H9 (cell line): ENCODE results near the gene SCYGR1. TPM values are rescaled to one million over a fixed set of nuclear protein-coding genes. Genes with fewer than 3 reads are reported as not detected.

Experiments
- DNase-seq: peaks from one replicate; pipeline ENCODE4 v3.0.0-alpha.2; 2017
- H2AFZ ChIP-seq: one replicate; pipeline ENCODE4 v1.6.1; 2013; ENCODE audit warnings: mild to moderate bottlenecking, low read length, control low read depth, moderate library complexity
- H2AK5ac ChIP-seq: 2 replicates; pipeline ENCODE4 v1.6.1; 2013; ENCODE audit warnings: low read length, control low read depth, mixed read lengths; ENCODE audit not compliant: insufficient read length
- H2BK120ac ChIP-seq: one replicate; pipeline ENCODE4 v1.6.1; 2013; ENCODE audit warnings: low read depth, mild to moderate bottlenecking, low read length, control low read depth, inconsistent platforms; ENCODE audit not compliant: poor library complexity, severe bottlenecking
- H2BK12ac ChIP-seq: 2 replicates; pipeline ENCODE4 v1.6.1; 2013; ENCODE audit warnings: low read length, control low read depth, mixed read lengths, low read depth; ENCODE audit not compliant: insufficient read length
- H2BK15ac ChIP-seq: 2 replicates; pipeline ENCODE4 v1.6.1; 2013; ENCODE audit warnings: low read depth, low read length, control low read depth
- H2BK20ac ChIP-seq: one replicate; pipeline ENCODE4 v1.6.1; 2013; ENCODE audit warnings: low read depth, mild to moderate bottlenecking, low read length, control low read depth, inconsistent platforms; ENCODE audit not compliant: poor library complexity, severe bottlenecking
- H2BK5ac ChIP-seq: 2 replicates; pipeline ENCODE4 v1.6.1; 2013; ENCODE audit warnings: low read length, control low read depth, mixed read lengths; ENCODE audit not compliant: insufficient read length
- H3K14ac ChIP-seq: 2 replicates; pipeline ENCODE4 v1.6.1; 2013; ENCODE audit warnings: low read length, control low read depth; ENCODE audit not compliant: insufficient read depth
- H3K18ac ChIP-seq: 2 replicates; pipeline ENCODE4 v1.6.1; 2013; ENCODE audit warnings: low read depth, mild to moderate bottlenecking, mixed read lengths, low read length, control low read depth; ENCODE audit not compliant: insufficient read length
- H3K23ac ChIP-seq: 2 replicates; pipeline ENCODE4 v1.6.1; 2013; ENCODE audit warnings: low read length, control low read depth, mixed read lengths, low read depth; ENCODE audit not compliant: insufficient read length
- H3K23me2 ChIP-seq: 2 replicates; pipeline ENCODE4 v1.6.1; 2013; ENCODE audit warnings: low read depth, mild to moderate bottlenecking, mixed read lengths, low read length, control low read depth; ENCODE audit not compliant: insufficient read length, poor library complexity, severe bottlenecking
- H3K27ac ChIP-seq: 2 replicates; pipeline ENCODE4 v1.5.1; 2013; ENCODE audit warnings: low read length, control low read depth, mixed read lengths, low read depth; ENCODE audit not compliant: insufficient read length
- H3K27me3 ChIP-seq: 2 replicates; pipeline ENCODE4 v1.6.1; 2013; ENCODE audit warnings: low read length, control low read depth, inconsistent platforms; ENCODE audit not compliant: insufficient read depth
- H3K4ac ChIP-seq: 2 replicates; pipeline ENCODE4 v1.6.1; 2013; ENCODE audit warnings: low read depth, mild to moderate bottlenecking, control low read depth, inconsistent platforms, low read length, moderate library complexity
- H3K4me1 ChIP-seq: 2 replicates; pipeline ENCODE4 v1.6.1; 2013; ENCODE audit warnings: low read length, control low read depth, inconsistent platforms; ENCODE audit not compliant: insufficient read depth
- H3K4me2 ChIP-seq: 2 replicates; pipeline ENCODE4 v1.6.1; 2013; ENCODE audit warnings: low read length, control low read depth, mixed read lengths; ENCODE audit not compliant: insufficient read length, insufficient read depth
- H3K56ac ChIP-seq: 2 replicates; pipeline ENCODE4 v1.6.1; 2013; ENCODE audit warnings: low read depth, mild to moderate bottlenecking, mixed read lengths, low read length, control low read depth; ENCODE audit not compliant: insufficient read length
- H3K79me1 ChIP-seq: 2 replicates; pipeline ENCODE4 v1.6.1; 2013; ENCODE audit warnings: low read depth, mild to moderate bottlenecking, moderate library complexity, low read length, control low read depth, inconsistent platforms; ENCODE audit not compliant: insufficient read depth, poor library complexity, severe bottlenecking
- H3K79me2 ChIP-seq: 2 replicates; pipeline ENCODE4 v1.6.1; 2013; ENCODE audit warnings: low read length, control low read depth, inconsistent platforms; ENCODE audit not compliant: insufficient read depth
- H3K9ac ChIP-seq: 2 replicates; pipeline ENCODE4 v1.6.1; 2013; ENCODE audit warnings: low read length, control low read depth, mixed read lengths; ENCODE audit not compliant: insufficient read length; ENCODE audit errors: extremely low read depth
- H3K9me3 ChIP-seq: one replicate; pipeline ENCODE4 v1.6.1; 2013; ENCODE audit warnings: low read depth, low read length, inconsistent platforms; ENCODE audit not compliant: control insufficient read depth
- H3T11ph ChIP-seq: one replicate; pipeline ENCODE4 v1.6.1; 2013; ENCODE audit warnings: mild to moderate bottlenecking, low read length, control low read depth, inconsistent platforms
- H4K20me1 ChIP-seq: one replicate; pipeline ENCODE4 v1.6.1; 2013; ENCODE audit not compliant: control insufficient read depth, insufficient read length, insufficient read depth
- H4K5ac ChIP-seq: 2 replicates; pipeline ENCODE4 v1.6.1; 2013; ENCODE audit warnings: low read depth, mild to moderate bottlenecking, mixed read lengths, low read length, control low read depth; ENCODE audit not compliant: insufficient read length
- H4K8ac ChIP-seq: replicated peaks from 2 replicates; pipeline ENCODE4 v1.6.1; 2013; ENCODE audit warnings: low read length, control low read depth, mixed read lengths, low read depth; ENCODE audit not compliant: insufficient read length
- H4K91ac ChIP-seq: 2 replicates; pipeline ENCODE4 v1.6.1; 2013; ENCODE audit warnings: low read depth, mild to moderate bottlenecking, moderate library complexity, mixed read lengths, low read length, control low read depth; ENCODE audit not compliant: insufficient read length
- H3K27ac Mint-ChIP-seq, 3 experiments: 2 replicates in 2 of 3; 3 replicates in 1 of 3; pipeline ENCODE4 v1.8.0; 2020 to 2021; ENCODE audit warnings: mixed read lengths in 3 of 3, mild to moderate bottlenecking in 1 of 3, moderate library complexity in 1 of 3
- H3K27me3 Mint-ChIP-seq: 2 replicates; pipeline ENCODE4 v1.8.0; 2021; ENCODE audit warnings: low read depth, mild to moderate bottlenecking, moderate library complexity, mixed read lengths
- H3K36me3 Mint-ChIP-seq, 3 experiments: 2 replicates in 2 of 3; 3 replicates in 1 of 3; pipeline ENCODE4 v1.8.0; 2020 to 2021; ENCODE audit warnings: low read depth in 3 of 3, mixed read lengths in 3 of 3; ENCODE audit not compliant: insufficient read depth in 1 of 3
- H3K4me1 Mint-ChIP-seq, 2 experiments: 2 replicates each; pipeline ENCODE4 v1.8.0; 2020; ENCODE audit warnings: mixed read lengths in 2 of 2
- H3K4me3 Mint-ChIP-seq, 2 experiments: 2 replicates in 1 of 2; 3 replicates in 1 of 2; pipeline ENCODE4 v1.8.0; 2020 to 2021; ENCODE audit warnings: mild to moderate bottlenecking in 2 of 2, mixed read lengths in 2 of 2, moderate library complexity in 1 of 2
- H3K9me3 Mint-ChIP-seq, 2 experiments: 2 replicates in 1 of 2; 3 replicates in 1 of 2; pipeline ENCODE4 v1.8.0; 2020; ENCODE audit warnings: mild to moderate bottlenecking in 2 of 2, mixed read lengths in 2 of 2, moderate library complexity in 1 of 2
- CTCF ChIP-seq: fragments of 200-600 bp; sonication (generic); conservative IDR thresholded peaks from 3 replicates; pipeline ENCODE4 v1.8.0; 2021; ENCODE audit warnings: antibody characterized with exemption, mild to moderate bottlenecking
- WGBS: extraction: QIAGEN DNeasy Blood & Tissue Kit; methylation state at CpG from one replicate; pipeline ENCODE4 v1.1.7; 2013; ENCODE audit warnings: missing lambda C conversion rate, low lambda C conversion rate, mixed read lengths; ENCODE audit not compliant: insufficient read length; ENCODE audit errors: extremely low coverage; 5-methylcytosine and 5-hydroxymethylcytosine counted together
- total RNA-seq: library from RNA; stranded (reverse); gene quantifications from 2 replicates; pipeline ENCODE4 v1.2.1, GENCODE V29; 2021

SCYGR1 gene
- total RNA-seq, 1 experiment from 2014 or later, result not detected

- no peak overlapping the region for H3K56ac ChIP-seq
- no peak overlapping the region for H4K5ac ChIP-seq
- H3K79me1 ChIP-seq, result no peaks in the 10 kb centered on the region
- no peak overlapping the region for H2BK12ac ChIP-seq
- no peak for TF ChIP-seq CTCF
- H3T11ph ChIP-seq, result no peak overlapping the region
- H3K9me3 ChIP-seq, result no peaks in the 10 kb centered on the region
- DNase-seq, result no peak
- H2AFZ ChIP-seq, result no peak overlapping the region
- H2BK5ac ChIP-seq, result no peak overlapping the region
- H3K4me2 ChIP-seq, result no peak overlapping the region
- WGBS, result no CpG with 5 or more reads among the region's 7 CpGs
- no peak overlapping the region for H3K18ac ChIP-seq
- H3K4me1 ChIP-seq, result no peaks in the 10 kb centered on the region; the same call in 1 of the 2 replicates
- no peak overlapping the region for H3K23ac ChIP-seq
- H3K23me2 ChIP-seq, result no peaks in the 10 kb centered on the region
- no peaks in the 10 kb centered on the region for H4K20me1 ChIP-seq
- H3K14ac ChIP-seq, result no peak overlapping the region
- H3K4ac ChIP-seq, result no peak overlapping the region
- Mint-ChIP-seq H3K36me3 (no peaks in the 10 kb centered on the region), H3K4me3 (no peak overlapping the region), H3K4me1 (peaks cover 4 to 11% of the 10 kb centered on the region in 2 experiments), H3K27me3 (no peaks in the 10 kb centered on the region; the same call in none of the 2 replicates), H3K27ac (no peak overlapping the region), H3K9me3 (no peaks in the 10 kb centered on the region)
- H4K91ac ChIP-seq, result no peak overlapping the region
- no peak overlapping the region for H3K9ac ChIP-seq
- no peaks in the 10 kb centered on the region for H3K79me2 ChIP-seq
- H3K27me3 ChIP-seq, result no peaks in the 10 kb centered on the region
- H4K8ac ChIP-seq, result no peak overlapping the region
- H3K27ac ChIP-seq, result no peak overlapping the region
- no peak overlapping the region for H2AK5ac ChIP-seq
- H2BK20ac ChIP-seq, result no peak overlapping the region
- no peak overlapping the region for H2BK15ac ChIP-seq
- H2BK120ac ChIP-seq, result no peak overlapping the region
Measured at GRCh38 chr2:227388537-227389011, 825 bp upstream of the SCYGR1 start.
